Neural crest cell (in vitro differentiated cells): Measurements from ENCODE around the gene BIRC6. TPM values are rescaled to one million over a fixed set of nuclear protein-coding genes. Genes with fewer than 3 reads are reported as not detected.

Source experiments
- DNase-seq: peaks from one replicate; pipeline ENCODE4 v3.0.0; 2021; ENCODE audit warnings: low read depth, mixed read lengths, low spot score
- H3K27ac Mint-ChIP-seq: one replicate; pipeline ENCODE4 v1.8.0; 2021; ENCODE audit warnings: mild to moderate bottlenecking, mixed read lengths; ENCODE audit not compliant: unreplicated experiment
- H3K27me3 Mint-ChIP-seq: 2 replicates; pipeline ENCODE4 v1.8.0; 2021; ENCODE audit warnings: low read depth, mild to moderate bottlenecking, mixed read lengths
- H3K36me3 Mint-ChIP-seq: 2 replicates; pipeline ENCODE4 v1.8.0; 2021; ENCODE audit warnings: low read depth, mild to moderate bottlenecking, mixed read lengths
- H3K4me1 Mint-ChIP-seq: 2 replicates; pipeline ENCODE4 v1.8.0; 2021; ENCODE audit warnings: mixed read lengths
- H3K4me3 Mint-ChIP-seq: one replicate; pipeline ENCODE4 v1.8.0; 2021; ENCODE audit warnings: mild to moderate bottlenecking, mixed read lengths
- H3K9me3 Mint-ChIP-seq: 2 replicates; pipeline ENCODE4 v1.8.0; 2021; ENCODE audit warnings: mixed read lengths
- total RNA-seq: library from RNA; stranded (reverse); gene quantifications from 2 replicates; pipeline ENCODE4 v1.2.1, GENCODE V29; 2021
- TF ChIP-seq, protein P1 (sequence below): fragments of 200-600 bp; sonication (generic); conservative IDR thresholded peaks from 2 replicates; pipeline ENCODE4 v1.5.0; 2021; ENCODE audit warnings: antibody characterized with exemption, mild to moderate bottlenecking

Gene BIRC6
- total RNA-seq, 1 donor from 2014 or later: 76.8 TPM

DNA sequence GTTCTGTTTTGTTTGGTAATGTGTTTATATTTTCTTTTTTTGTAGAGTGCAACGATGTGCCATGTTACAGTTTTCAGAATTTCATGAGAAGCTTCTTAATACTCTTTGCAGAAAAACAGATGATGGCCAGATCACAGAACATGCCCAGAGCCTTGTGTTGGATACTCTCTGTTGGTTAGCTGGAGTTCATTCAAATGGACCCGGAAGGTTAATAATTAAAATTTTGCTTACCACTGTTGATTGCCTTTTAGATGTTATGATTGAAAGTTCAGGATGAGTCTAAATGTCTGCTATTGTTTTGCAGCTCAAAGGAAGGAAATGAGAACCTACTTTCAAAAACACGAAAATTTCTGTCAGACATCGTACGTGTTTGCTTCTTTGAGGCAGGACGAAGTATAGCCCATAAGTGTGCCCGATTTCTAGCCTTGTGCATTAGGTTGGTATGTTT lies 85.2 kb downstream of the BIRC6 start:
- Mint-ChIP-seq H3K4me1 (no peaks in the 10 kb centered on the region), H3K36me3 (peaks cover 13% of the 10 kb centered on the region), H3K9me3 (peaks cover 4% of the 10 kb centered on the region), H3K27ac (no peak overlapping the region), H3K4me3 (no peak overlapping the region), H3K27me3 (no peaks in the 10 kb centered on the region)
- no peak for DNase-seq
- TF ChIP-seq, protein P1, sequence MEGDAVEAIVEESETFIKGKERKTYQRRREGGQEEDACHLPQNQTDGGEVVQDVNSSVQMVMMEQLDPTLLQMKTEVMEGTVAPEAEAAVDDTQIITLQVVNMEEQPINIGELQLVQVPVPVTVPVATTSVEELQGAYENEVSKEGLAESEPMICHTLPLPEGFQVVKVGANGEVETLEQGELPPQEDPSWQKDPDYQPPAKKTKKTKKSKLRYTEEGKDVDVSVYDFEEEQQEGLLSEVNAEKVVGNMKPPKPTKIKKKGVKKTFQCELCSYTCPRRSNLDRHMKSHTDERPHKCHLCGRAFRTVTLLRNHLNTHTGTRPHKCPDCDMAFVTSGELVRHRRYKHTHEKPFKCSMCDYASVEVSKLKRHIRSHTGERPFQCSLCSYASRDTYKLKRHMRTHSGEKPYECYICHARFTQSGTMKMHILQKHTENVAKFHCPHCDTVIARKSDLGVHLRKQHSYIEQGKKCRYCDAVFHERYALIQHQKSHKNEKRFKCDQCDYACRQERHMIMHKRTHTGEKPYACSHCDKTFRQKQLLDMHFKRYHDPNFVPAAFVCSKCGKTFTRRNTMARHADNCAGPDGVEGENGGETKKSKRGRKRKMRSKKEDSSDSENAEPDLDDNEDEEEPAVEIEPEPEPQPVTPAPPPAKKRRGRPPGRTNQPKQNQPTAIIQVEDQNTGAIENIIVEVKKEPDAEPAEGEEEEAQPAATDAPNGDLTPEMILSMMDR: no peak

DNA sequence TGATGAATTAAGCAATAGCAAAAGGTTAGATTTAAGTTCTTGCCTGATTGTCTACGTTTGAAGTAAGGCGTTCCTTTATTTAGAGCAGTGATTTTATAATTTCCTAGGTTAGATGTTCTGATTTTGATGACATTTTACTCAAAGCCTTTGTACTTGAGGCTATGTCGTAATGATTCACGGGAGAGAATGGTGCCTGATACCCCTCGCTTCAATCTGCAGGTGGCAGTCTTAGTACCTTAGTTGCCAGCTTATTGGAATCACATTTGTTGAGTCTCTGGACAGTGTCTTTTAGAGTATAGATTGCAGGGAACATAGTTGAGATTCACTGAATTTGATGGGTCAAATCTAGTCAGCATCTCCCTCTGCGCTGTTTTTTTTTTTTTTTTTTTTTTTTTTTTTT lies 89.5 kb downstream of the BIRC6 start:
- TF ChIP-seq, protein P1: no peak
- Mint-ChIP-seq H3K36me3 (peaks cover 18% of the 10 kb centered on the region), H3K27ac (no peak overlapping the region), H3K27me3 (no peaks in the 10 kb centered on the region), H3K9me3 (peaks cover 4% of the 10 kb centered on the region), H3K4me3 (no peak overlapping the region), H3K4me1 (no peaks in the 10 kb centered on the region)
- DNase-seq: no peak

DNA sequence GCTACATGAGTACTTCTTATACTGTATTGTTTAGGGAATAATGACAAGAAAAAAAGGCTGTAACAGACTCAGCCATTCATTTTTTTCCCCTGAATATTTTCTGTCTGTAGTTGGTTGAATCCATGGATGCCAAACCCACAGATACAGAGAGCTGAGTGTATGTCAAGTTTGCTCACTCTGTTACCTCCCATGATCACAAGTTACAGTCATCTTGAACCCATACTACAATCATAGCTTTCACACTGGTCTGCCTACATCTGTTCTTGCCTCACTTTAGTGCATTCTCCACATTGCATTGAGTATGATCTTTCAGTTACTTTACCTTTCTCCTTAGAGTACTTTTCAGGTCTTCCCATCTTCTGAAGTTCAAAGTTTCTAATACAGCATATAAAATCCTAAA lies 94.0 kb downstream of the BIRC6 start:
- Mint-ChIP-seq H3K4me3 (no peak overlapping the region), H3K36me3 (peaks cover 23% of the 10 kb centered on the region), H3K4me1 (no peaks in the 10 kb centered on the region), H3K27me3 (no peaks in the 10 kb centered on the region), H3K9me3 (peaks cover 4% of the 10 kb centered on the region), H3K27ac (no peak overlapping the region)
- no peak for DNase-seq
- TF ChIP-seq, protein P1: no peak

DNA sequence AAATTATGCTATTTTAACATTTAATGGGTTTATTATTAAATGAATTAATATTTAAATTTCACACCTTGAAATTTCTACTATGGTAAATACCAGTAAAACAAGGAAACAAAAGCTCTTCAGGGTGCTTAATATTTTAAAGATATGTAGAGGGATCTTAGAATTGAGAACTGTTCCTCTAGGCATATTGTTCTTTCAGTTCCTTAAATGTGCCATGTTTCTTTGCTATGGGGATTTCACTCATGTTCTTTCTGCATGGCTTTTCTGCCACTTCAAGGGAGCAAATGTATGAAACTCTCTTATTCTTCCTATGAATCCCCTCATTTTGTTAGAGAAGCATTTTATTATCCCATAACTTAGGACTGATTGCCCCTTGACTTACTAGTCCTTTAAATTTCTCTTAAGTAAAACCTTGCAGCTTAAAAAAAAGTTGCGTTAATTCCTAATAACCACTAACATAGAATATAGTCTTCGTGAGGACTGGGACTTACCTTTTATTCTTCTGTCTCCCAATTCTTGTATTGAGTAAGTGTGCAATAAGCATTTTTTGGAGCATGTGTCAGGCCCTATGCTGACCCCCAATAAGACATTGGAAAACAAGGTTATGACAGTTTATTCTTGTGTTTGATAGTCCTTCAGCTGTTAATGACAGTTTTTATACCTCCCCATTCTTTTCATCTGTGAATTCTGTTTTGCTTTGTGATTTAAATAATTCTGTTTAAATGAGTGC lies 95.7 kb downstream of the BIRC6 start:
- no peak overlapping the region for H3K27ac Mint-ChIP-seq
- H3K4me1 Mint-ChIP-seq: no peaks in the 10 kb centered on the region
- peaks cover 27% of the 10 kb centered on the region for H3K36me3 Mint-ChIP-seq
- no peaks in the 10 kb centered on the region for H3K27me3 Mint-ChIP-seq
- DNase-seq: no peak
- H3K4me3 Mint-ChIP-seq: no peak overlapping the region
- H3K9me3 Mint-ChIP-seq: no peaks in the 10 kb centered on the region
- TF ChIP-seq, protein P1: no peak

DNA sequence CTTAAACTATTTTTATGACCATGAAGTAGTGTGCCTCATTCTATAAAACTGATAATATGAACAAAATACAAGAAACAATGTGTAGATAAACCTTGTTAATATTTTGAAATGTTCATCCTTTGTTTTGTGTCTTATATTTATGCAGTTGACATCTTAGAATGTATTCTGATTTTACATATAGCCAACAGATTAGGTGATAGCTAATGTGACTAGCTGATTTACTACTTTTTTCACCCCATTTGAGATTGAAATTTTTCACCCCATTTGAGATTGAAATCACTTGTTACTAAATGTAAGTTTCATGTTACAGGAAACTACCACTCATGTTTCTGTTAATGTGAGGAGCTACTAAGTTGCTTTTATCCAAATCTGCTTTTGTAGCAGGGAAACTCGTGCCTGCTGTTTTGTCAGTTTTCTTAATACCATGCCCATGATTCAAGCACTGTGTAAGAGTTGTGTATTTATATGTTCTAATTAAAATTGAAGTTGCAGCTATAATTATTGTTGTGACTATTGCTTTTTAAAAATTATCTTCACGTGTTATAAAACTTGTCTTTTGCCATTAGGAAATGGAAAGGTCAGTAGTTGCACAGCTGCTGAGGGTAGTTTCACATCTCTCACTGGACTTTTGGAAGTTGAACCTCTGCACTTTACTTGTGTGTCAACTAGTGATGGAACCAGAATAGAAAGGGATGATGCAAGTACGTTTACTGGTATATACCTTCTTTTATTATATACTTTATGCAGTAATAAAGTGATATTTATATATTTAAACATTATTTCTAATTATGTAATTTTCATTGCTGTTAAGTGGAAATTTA lies 96.6 kb downstream of the BIRC6 start:
- Mint-ChIP-seq H3K27me3 (no peaks in the 10 kb centered on the region), H3K36me3 (peaks cover 27% of the 10 kb centered on the region), H3K4me3 (no peak overlapping the region), H3K9me3 (no peaks in the 10 kb centered on the region), H3K4me1 (no peaks in the 10 kb centered on the region), H3K27ac (no peak overlapping the region)
- no peak for DNase-seq
- TF ChIP-seq, protein P1: no peak
